ENCODE measurements around the gene GRHL3. TPM values are rescaled to one million over a fixed set of nuclear protein-coding genes. Genes with fewer than 3 reads are reported as not detected.
"Not testable (repeated sequence)": the region's sequence is repeated elsewhere in the genome, so short reads cannot be mapped to it uniquely, and the experiment has no call there.

The GRHL3 gene
- total and polyA plus RNA-seq, 10 of the 15 experiments (the other 5 are each of a cell fraction or from before 2014, with no cell fraction given): 0.07 to 0.87 (median 0.34) TPM

- peaks cover 3 to 7% of the 10 kb centered on the region in 2 experiments; a peak in 3 of 4 replicates for H3K27me3 ChIP-seq (replicated peaks in 1 of 2; ENCODE audit: control insufficient read depth in 2 of 2, insufficient read depth in 2 of 2, low read length in 1 of 2)
- BruUV-seq (replicated peaks): no TSS peak
- H3K27ac ChIP-seq (ENCODE audit: control insufficient read depth, insufficient read depth): no peak overlapping the region
- H2AFZ ChIP-seq (ENCODE audit: control insufficient read depth, low read depth, low read length): no peak overlapping the region
- no peak overlapping the region for H3K4me2 ChIP-seq (ENCODE audit: control insufficient read depth, insufficient read depth)
- ChIA-PET RAD21 (ENCODE audit: unreplicated experiment) (no interaction called here), CTCF (no interaction called here), POLR2A (no interaction called here), SMC1A (ENCODE audit: uncharacterized antibody, unreplicated experiment) (interaction anchor here (0.6 kb wide), 1 partner anchor 25 kb away, joined by 3 read pairs; no protein-coding TSS in a partner anchor)
- no peak for FAIRE-seq
- DNase-seq (ENCODE audit: low read depth, low spot score): no peak
- H3K9ac ChIP-seq (ENCODE audit: control insufficient read depth, insufficient read depth, low read length): no peak overlapping the region
- H3K9me3 ChIP-seq (replicated peaks; ENCODE audit: control insufficient read depth, insufficient read depth, low read length): no peaks in the 10 kb centered on the region
- no peak for TF ChIP-seq SMAD5 (IDR thresholded peaks at IDR 0.05; ENCODE audit: low read depth)
- 29% methylated on average over 11 of the region's 11 CpGs for WGBS (ENCODE audit: insufficient coverage, insufficient replicate concordance, low lambda C conversion rate, missing lambda C conversion rate)
- H3K79me2 ChIP-seq (ENCODE audit: control insufficient read depth, insufficient read depth, low read length): no peaks in the 10 kb centered on the region
- H4K20me1 ChIP-seq (ENCODE audit: control insufficient read depth, insufficient read depth): no peaks in the 10 kb centered on the region
- ATAC-seq: no peak
- no peaks in the 10 kb centered on the region for H3K4me1 ChIP-seq (ENCODE audit: control insufficient read depth, insufficient read depth, low read length)
- H3K36me3 ChIP-seq (ENCODE audit: control insufficient read depth in 2 of 2, insufficient read depth in 2 of 2, low read length in 1 of 2): no peaks in the 10 kb centered on the region
- in situ Hi-C loops (cut with MboI) (no loop called here), intact Hi-C loops (cut with micrococcal nuclease; ENCODE audit: unreplicated experiment) (no loop called here)
- H3K4me3 ChIP-seq: no peak overlapping the region
These were observed 32.7 kb upstream of the GRHL3 start for GRCh38 chr1:24286246-24287010.

DNA sequence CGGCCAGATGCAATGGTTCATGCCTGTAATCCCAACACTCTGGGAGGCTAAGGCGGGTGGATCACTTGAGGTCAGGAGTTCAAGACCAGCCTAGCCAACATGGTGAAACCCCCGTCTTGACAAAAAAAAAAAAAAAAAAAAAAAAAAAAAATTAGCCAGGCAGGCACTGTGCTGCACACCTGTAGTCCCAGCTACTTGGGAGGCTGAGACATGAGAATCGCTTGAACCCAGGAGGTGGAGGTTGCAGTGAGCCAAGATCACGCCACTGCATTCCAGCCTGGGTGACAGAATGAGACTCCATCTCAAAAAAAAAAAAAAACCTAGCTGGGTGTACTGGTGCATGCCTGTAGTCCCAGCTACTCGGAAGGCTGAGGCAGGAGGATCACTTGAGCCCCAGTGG lies 31.4 kb upstream of the GRHL3 start:
- in situ Hi-C loops (cut with MboI); SMC1A ChIA-PET (ENCODE audit: uncharacterized antibody, unreplicated experiment); H3K9ac ChIP-seq (ENCODE audit: control insufficient read depth, insufficient read depth, low read length); H3K4me3 ChIP-seq; RAD21 ChIA-PET (ENCODE audit: unreplicated experiment); POLR2A ChIA-PET; H2AFZ ChIP-seq (ENCODE audit: control insufficient read depth, low read depth, low read length); H3K4me2 ChIP-seq (ENCODE audit: control insufficient read depth, insufficient read depth); BruUV-seq (replicated peaks); H3K36me3 ChIP-seq (ENCODE audit: control insufficient read depth in 2 of 2, insufficient read depth in 2 of 2, low read length in 1 of 2); intact Hi-C loops (cut with micrococcal nuclease; ENCODE audit: unreplicated experiment); ATAC-seq; H3K4me1 ChIP-seq (ENCODE audit: control insufficient read depth, insufficient read depth, low read length); H3K27ac ChIP-seq (ENCODE audit: control insufficient read depth, insufficient read depth); FAIRE-seq; CTCF ChIA-PET; H3K27me3 ChIP-seq (replicated peaks in 1 of 2; ENCODE audit: control insufficient read depth in 2 of 2, insufficient read depth in 2 of 2, low read length in 1 of 2); H3K9me3 ChIP-seq (replicated peaks; ENCODE audit: control insufficient read depth, insufficient read depth, low read length); H3K79me2 ChIP-seq (ENCODE audit: control insufficient read depth, insufficient read depth, low read length); DNase-seq (ENCODE audit: low read depth, low spot score); H4K20me1 ChIP-seq (ENCODE audit: control insufficient read depth, insufficient read depth): not testable (repeated sequence)
- WGBS (ENCODE audit: insufficient coverage, insufficient replicate concordance, low lambda C conversion rate, missing lambda C conversion rate): 36% methylated on average over 6 of the region's 6 CpGs
